Smooth muscle cell (in vitro differentiated cells): ENCODE results near the gene NAA50. TPM values are rescaled to one million over a fixed set of nuclear protein-coding genes. Genes with fewer than 3 reads are reported as not detected.
A peak's percentile ranks its signal among the peaks of the same experiment; 100 is the strongest.

Experiments used
- DNase-seq: peaks from one replicate; lab custom pipeline; 2025; ENCODE audit not compliant: unreplicated experiment; lab: John Stamatoyannopoulos, UW
- H2AFZ ChIP-seq: fragments of 200-600 bp; sonication (generic); 2 replicates; pipeline ENCODE4 v1.6.0; 2016; ENCODE audit warnings: antibody characterized with exemption, low read depth, mild to moderate bottlenecking
- H3F3A ChIP-seq: fragments of 200-600 bp; sonication (generic); 2 replicates; pipeline ENCODE4 v1.6.0; 2017; ENCODE audit warnings: antibody characterized with exemption, low read depth
- H3K27ac ChIP-seq: fragments of 200-600 bp; sonication (generic); 2 replicates; pipeline ENCODE4 v1.5.1; 2016; ENCODE audit warnings: low read depth, mild to moderate bottlenecking
- H3K27me3 ChIP-seq: fragments of 200-600 bp; sonication (generic); 2 replicates; pipeline ENCODE4 v1.6.1; 2016; ENCODE audit warnings: low read depth, mild to moderate bottlenecking
- H3K36me3 ChIP-seq: fragments of 200-600 bp; sonication (generic); 2 replicates; pipeline ENCODE4 v1.5.1; 2016; ENCODE audit warnings: low read depth
- H3K4me1 ChIP-seq: fragments of 200-600 bp; sonication (generic); 2 replicates; pipeline ENCODE4 v1.5.1; 2016; ENCODE audit warnings: low read depth
- H3K4me2 ChIP-seq: fragments of 200-600 bp; sonication (generic); 2 replicates; pipeline ENCODE4 v1.6.0; 2016; ENCODE audit warnings: mild to moderate bottlenecking
- H3K4me3 ChIP-seq: fragments of 200-600 bp; sonication (generic); 2 replicates; pipeline ENCODE4 v1.5.1; 2016; ENCODE audit warnings: mild to moderate bottlenecking
- H3K79me2 ChIP-seq: fragments of 200-600 bp; sonication (generic); 2 replicates; pipeline ENCODE4 v1.6.0; 2016; ENCODE audit warnings: low read depth, mild to moderate bottlenecking
- H3K9ac ChIP-seq: fragments of 200-600 bp; sonication (generic); 2 replicates; pipeline ENCODE4 v1.6.0; 2016; ENCODE audit warnings: low read depth
- H3K9me3 ChIP-seq: fragments of 200-600 bp; sonication (generic); replicated peaks from 2 replicates; pipeline ENCODE4 v1.5.1; 2016; ENCODE audit warnings: low read depth
- H4K20me1 ChIP-seq: fragments of 200-600 bp; sonication (generic); 2 replicates; pipeline ENCODE4 v1.6.0; 2016; ENCODE audit warnings: low read depth
- CTCF ChIP-seq: fragments of 200-600 bp; sonication (generic); IDR thresholded peaks from 2 replicates; pipeline ENCODE4 v1.5.1; 2017; ENCODE audit warnings: borderline replicate concordance, mild to moderate bottlenecking, antibody characterized with exemption; ENCODE audit not compliant: insufficient read depth, poor library complexity, severe bottlenecking
- WGBS: methylation state at CpG from one replicate; pipeline ENCODE4 v1.1.7; 2016; ENCODE audit warnings: low lambda C conversion rate; 5-methylcytosine and 5-hydroxymethylcytosine counted together
- polyA plus RNA-seq: library from polyadenylated mRNA; unstranded; fragments of >200 nt; fragmentation: Nextera tagmentation; extraction: Ambion mirVana; gene quantifications from 2 replicates; pipeline ENCODE4 v1.2.1, GENCODE V29; 2016
- total RNA-seq: library from RNA; depleted of rRNA; stranded (reverse); fragments of >200 nt; gene quantifications from 2 replicates; pipeline ENCODE4 v1.2.3, GENCODE V29; 2014

The NAA50 gene
- total and polyA plus RNA-seq, 2 experiments from 2014 or later: 50.3 to 97.8 TPM

DNA sequence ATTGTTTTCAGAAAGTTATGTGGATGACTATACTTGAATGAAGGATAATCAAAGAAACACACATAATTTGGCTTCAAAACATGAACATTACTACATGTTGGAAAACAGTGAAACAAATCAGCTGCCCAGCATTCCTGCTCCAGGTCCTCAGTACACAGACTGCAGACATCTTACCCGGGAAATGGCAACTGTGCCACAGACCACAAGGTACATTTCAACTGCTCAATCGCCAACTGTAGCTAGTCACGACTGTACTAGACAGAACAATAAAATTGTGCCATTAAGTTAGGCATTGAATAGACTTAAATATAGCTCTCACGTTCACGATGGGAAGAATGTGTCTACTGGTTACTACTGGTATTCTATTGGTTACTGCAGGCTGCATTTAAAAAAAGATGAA lies 5.0 kb downstream of the NAA50 start:
- Histone ChIP-seq H3K27ac (peak overlapping the region; percentile 18), H3K36me3 (no peaks in the 10 kb centered on the region), H4K20me1 (peaks cover 87% of the 10 kb centered on the region), H2AFZ (no peak overlapping the region), H3K9me3 (no peaks in the 10 kb centered on the region), H3K9ac (peak overlapping the region; percentile 26), H3K4me2 (no peak overlapping the region), H3K4me3 (no peak overlapping the region), H3F3A (no peaks in the 10 kb centered on the region), H3K4me1 (peaks cover 16% of the 10 kb centered on the region), H3K27me3 (no peaks in the 10 kb centered on the region), H3K79me2 (peaks cover 90% of the 10 kb centered on the region)
- DNase-seq: no peak
- WGBS: 93% methylated on average over 5 of the region's 5 CpGs
- TF ChIP-seq CTCF: no peak

- no peaks in the 10 kb centered on the region for H3K27me3 ChIP-seq
- 60% methylated on average over 3 of the region's 3 CpGs for WGBS
- peak overlapping the region; percentile 12 for H3K27ac ChIP-seq
- no peaks in the 10 kb centered on the region for H3K36me3 ChIP-seq
- peak; percentile 70 for TF ChIP-seq CTCF
- H3K4me1 ChIP-seq: no peaks in the 10 kb centered on the region
- peaks cover 99% of the 10 kb centered on the region for H3K79me2 ChIP-seq
- H3K4me2 ChIP-seq: no peak overlapping the region
- no peaks in the 10 kb centered on the region for H3F3A ChIP-seq
- H3K4me3 ChIP-seq: no peak overlapping the region
- peaks cover 98% of the 10 kb centered on the region for H4K20me1 ChIP-seq
- no peak overlapping the region for H3K9ac ChIP-seq
- H2AFZ ChIP-seq: no peak overlapping the region
- DNase-seq: no peak
- no peaks in the 10 kb centered on the region for H3K9me3 ChIP-seq
Measured at GRCh38 chr3:113736548-113737089, 9.4 kb downstream of the NAA50 start.

GRCh38 chr3:113731694-113732093 lies 14.4 kb downstream of the NAA50 start:
- H2AFZ ChIP-seq: no peak overlapping the region
- no peak for DNase-seq
- H3K9me3 ChIP-seq: no peaks in the 10 kb centered on the region
- no peaks in the 10 kb centered on the region for H3K4me1 ChIP-seq
- WGBS: 95% methylated on average over 4 of the region's 4 CpGs
- peaks cover 92% of the 10 kb centered on the region for H4K20me1 ChIP-seq
- no peaks in the 10 kb centered on the region for H3K36me3 ChIP-seq
- H3K9ac ChIP-seq: no peak overlapping the region
- TF ChIP-seq CTCF: no peak
- H3K4me3 ChIP-seq: no peak overlapping the region
- H3K27ac ChIP-seq: no peak overlapping the region
- H3K27me3 ChIP-seq: no peaks in the 10 kb centered on the region
- no peaks in the 10 kb centered on the region for H3F3A ChIP-seq
- peaks cover 98% of the 10 kb centered on the region for H3K79me2 ChIP-seq
- H3K4me2 ChIP-seq: no peak overlapping the region

DNA sequence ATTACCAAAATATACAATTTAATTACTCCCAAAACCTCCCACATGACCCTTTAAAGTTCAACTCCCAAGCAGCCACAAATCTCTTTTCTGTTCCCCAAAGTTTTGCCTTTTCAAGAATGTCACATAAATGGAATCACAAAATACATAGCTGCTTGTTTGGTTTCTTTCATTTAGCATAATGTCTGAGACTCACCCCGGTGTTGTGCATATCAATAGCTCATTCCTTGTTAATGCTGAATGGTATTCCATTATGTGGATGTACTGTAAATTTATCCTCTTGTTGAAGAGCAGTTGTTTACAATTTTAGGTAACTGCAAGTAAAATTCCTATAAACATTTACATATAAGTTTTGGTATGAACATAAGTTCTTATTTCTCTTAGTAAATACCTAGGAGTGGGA lies 15.5 kb downstream of the NAA50 start:
- no peak overlapping the region for H2AFZ ChIP-seq
- H3K36me3 ChIP-seq: no peaks in the 10 kb centered on the region
- no peak for DNase-seq
- no peak overlapping the region for H3K27ac ChIP-seq
- H4K20me1 ChIP-seq: peaks cover 86% of the 10 kb centered on the region
- H3K27me3 ChIP-seq: no peaks in the 10 kb centered on the region
- no peaks in the 10 kb centered on the region for H3K4me1 ChIP-seq
- H3K9ac ChIP-seq: no peak overlapping the region
- H3F3A ChIP-seq: no peaks in the 10 kb centered on the region
- peaks cover 97% of the 10 kb centered on the region for H3K79me2 ChIP-seq
- TF ChIP-seq CTCF: no peak
- no peak overlapping the region for H3K4me2 ChIP-seq
- no peaks in the 10 kb centered on the region for H3K9me3 ChIP-seq
- 95% methylated on average over 1 of the region's 1 CpG for WGBS
- H3K4me3 ChIP-seq: no peak overlapping the region
